PC-9 (cell line): ENCODE results near the gene ATP5F1A.
A peak's percentile ranks its signal among the peaks of the same experiment; 100 is the strongest.

Experiments used
- EZH2 ChIP-seq: fragments of 200-600 bp; sonication (generic); IDR thresholded peaks from 2 replicates; pipeline ENCODE4 v1.8.0; 2017; ENCODE audit warnings: antibody characterized with exemption, low read depth
- TF ChIP-seq, protein P1 (sequence below): fragments of 200-600 bp; sonication (generic); conservative IDR thresholded peaks from 2 replicates; pipeline ENCODE4 v1.6.1; 2017; ENCODE audit warnings: mixed run types, antibody characterized with exemption, mild to moderate bottlenecking, moderate library complexity

- TF ChIP-seq, protein P1, sequence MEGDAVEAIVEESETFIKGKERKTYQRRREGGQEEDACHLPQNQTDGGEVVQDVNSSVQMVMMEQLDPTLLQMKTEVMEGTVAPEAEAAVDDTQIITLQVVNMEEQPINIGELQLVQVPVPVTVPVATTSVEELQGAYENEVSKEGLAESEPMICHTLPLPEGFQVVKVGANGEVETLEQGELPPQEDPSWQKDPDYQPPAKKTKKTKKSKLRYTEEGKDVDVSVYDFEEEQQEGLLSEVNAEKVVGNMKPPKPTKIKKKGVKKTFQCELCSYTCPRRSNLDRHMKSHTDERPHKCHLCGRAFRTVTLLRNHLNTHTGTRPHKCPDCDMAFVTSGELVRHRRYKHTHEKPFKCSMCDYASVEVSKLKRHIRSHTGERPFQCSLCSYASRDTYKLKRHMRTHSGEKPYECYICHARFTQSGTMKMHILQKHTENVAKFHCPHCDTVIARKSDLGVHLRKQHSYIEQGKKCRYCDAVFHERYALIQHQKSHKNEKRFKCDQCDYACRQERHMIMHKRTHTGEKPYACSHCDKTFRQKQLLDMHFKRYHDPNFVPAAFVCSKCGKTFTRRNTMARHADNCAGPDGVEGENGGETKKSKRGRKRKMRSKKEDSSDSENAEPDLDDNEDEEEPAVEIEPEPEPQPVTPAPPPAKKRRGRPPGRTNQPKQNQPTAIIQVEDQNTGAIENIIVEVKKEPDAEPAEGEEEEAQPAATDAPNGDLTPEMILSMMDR: peak; percentile 79
- TF ChIP-seq EZH2: no peak
These were observed 24.4 kb downstream of the ATP5F1A start for GRCh38 chr18:46073474-46074331.
